Liver (tissue), 3 donors: ENCODE measurements around the gene LRMDA.

Experiments
- CTCF ChIP-seq: fragments of 150-350 bp; IDR thresholded peaks from 2 replicates; pipeline ENCODE4 v1.5.1; 2017; ENCODE audit warnings: improper control_type of control experiment, low read depth, low read length; ENCODE audit not compliant: missing input control
- EGR1 ChIP-seq, 2 donors: IDR thresholded peaks; 2 replicates each; pipeline ENCODE4 v1.6.1; 2016 to 2018; ENCODE audit warnings: antibody characterized with exemption in 2 of 2, low read depth in 2 of 2
- FOXA1 ChIP-seq: IDR thresholded peaks from 2 replicates; pipeline ENCODE4 v1.6.1; 2016; ENCODE audit warnings: antibody characterized with exemption
- GABPA ChIP-seq, 2 donors: IDR thresholded peaks in 1 of 2; conservative IDR thresholded peaks in 1 of 2; 2 replicates each; pipeline ENCODE4 v1.6.1; 2016; ENCODE audit warnings: antibody characterized with exemption in 2 of 2, mild to moderate bottlenecking in 1 of 2, moderate library complexity in 1 of 2
- JUND ChIP-seq, 2 donors: IDR thresholded peaks; 2 replicates each; pipeline ENCODE4 v1.6.1; 2016; ENCODE audit warnings: antibody characterized with exemption in 2 of 2
- MAX ChIP-seq: IDR thresholded peaks from 2 replicates; pipeline ENCODE4 v1.6.1; 2016; ENCODE audit warnings: antibody characterized with exemption
- RAD21 ChIP-seq, 2 donors: IDR thresholded peaks; 2 replicates each; pipeline ENCODE4 v1.6.1; 2016; ENCODE audit warnings: antibody characterized with exemption in 2 of 2, mild to moderate bottlenecking in 2 of 2
- REST ChIP-seq: IDR thresholded peaks from 2 replicates; pipeline ENCODE4 v1.6.1; 2016; ENCODE audit warnings: antibody characterized with exemption, mild to moderate bottlenecking
- RXRA ChIP-seq, 2 donors: IDR thresholded peaks; 2 replicates each; pipeline ENCODE4 v1.6.1; 2017 to 2018; ENCODE audit warnings: antibody characterized with exemption in 2 of 2, mild to moderate bottlenecking in 1 of 2
- SP1 ChIP-seq: IDR thresholded peaks from 2 replicates; pipeline ENCODE4 v1.6.1; 2018; ENCODE audit warnings: antibody characterized with exemption, mild to moderate bottlenecking
- TAF1 ChIP-seq: conservative IDR thresholded peaks from 2 replicates; pipeline ENCODE4 v1.6.1; 2016; ENCODE audit warnings: antibody characterized with exemption, mild to moderate bottlenecking
- YY1 ChIP-seq: IDR thresholded peaks from 2 replicates; pipeline ENCODE4 v1.6.1; 2016; ENCODE audit warnings: antibody characterized with exemption, mild to moderate bottlenecking
- TF ChIP-seq, protein P1 (sequence below): IDR thresholded peaks from 2 replicates; pipeline ENCODE4 v1.6.1; 2016; ENCODE audit warnings: antibody characterized with exemption
- donor health status: healthy.
- donor health status: healthy.

- TF ChIP-seq CTCF: no peak
- TF ChIP-seq YY1: no peak
- no peak for TF ChIP-seq RXRA (IDR thresholded peaks at IDR 0.05)
- no peak for TF ChIP-seq GABPA (IDR thresholded peaks at IDR 0.05 in 1 of 2, conservative IDR thresholded peaks at IDR 0.05 in 1 of 2)
- TF ChIP-seq RAD21 (IDR thresholded peaks at IDR 0.05): no peak
- no peak for TF ChIP-seq FOXA1
- TF ChIP-seq MAX: no peak
- TF ChIP-seq REST: no peak
- TF ChIP-seq TAF1: no peak
- no peak for TF ChIP-seq EGR1 (IDR thresholded peaks at IDR 0.05; ENCODE audit: low read depth in 2 of 2)
- no peak for TF ChIP-seq JUND (IDR thresholded peaks at IDR 0.05)
- TF ChIP-seq, protein P1, sequence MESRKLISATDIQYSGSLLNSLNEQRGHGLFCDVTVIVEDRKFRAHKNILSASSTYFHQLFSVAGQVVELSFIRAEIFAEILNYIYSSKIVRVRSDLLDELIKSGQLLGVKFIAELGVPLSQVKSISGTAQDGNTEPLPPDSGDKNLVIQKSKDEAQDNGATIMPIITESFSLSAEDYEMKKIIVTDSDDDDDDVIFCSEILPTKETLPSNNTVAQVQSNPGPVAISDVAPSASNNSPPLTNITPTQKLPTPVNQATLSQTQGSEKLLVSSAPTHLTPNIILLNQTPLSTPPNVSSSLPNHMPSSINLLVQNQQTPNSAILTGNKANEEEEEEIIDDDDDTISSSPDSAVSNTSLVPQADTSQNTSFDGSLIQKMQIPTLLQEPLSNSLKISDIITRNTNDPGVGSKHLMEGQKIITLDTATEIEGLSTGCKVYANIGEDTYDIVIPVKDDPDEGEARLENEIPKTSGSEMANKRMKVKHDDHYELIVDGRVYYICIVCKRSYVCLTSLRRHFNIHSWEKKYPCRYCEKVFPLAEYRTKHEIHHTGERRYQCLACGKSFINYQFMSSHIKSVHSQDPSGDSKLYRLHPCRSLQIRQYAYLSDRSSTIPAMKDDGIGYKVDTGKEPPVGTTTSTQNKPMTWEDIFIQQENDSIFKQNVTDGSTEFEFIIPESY: no peak
- no peak for TF ChIP-seq SP1
Measured at GRCh38 chr10:75887992-75888680, 456.7 kb downstream of the LRMDA start.
